Measurements from ENCODE around the gene CHKB.
"Not testable (repeated sequence)": the region's sequence is repeated elsewhere in the genome, so short reads cannot be mapped to it uniquely, and the experiment has no call there.

Gene CHKB

GRCh38 chr22:50546326-50547262 lies 36.1 kb downstream of the CHKB start:
- DNase-seq, result no peak

- no peak for DNase-seq
These were observed 36.9 kb downstream of the CHKB start, which contains the start of gene KLHDC7B for GRCh38 chr22:50545522-50546325. Gene KLHDC7B (plus strand): TSS chr22:50545899. CDS start chr22:50546244, 345 bp downstream.

DNA sequence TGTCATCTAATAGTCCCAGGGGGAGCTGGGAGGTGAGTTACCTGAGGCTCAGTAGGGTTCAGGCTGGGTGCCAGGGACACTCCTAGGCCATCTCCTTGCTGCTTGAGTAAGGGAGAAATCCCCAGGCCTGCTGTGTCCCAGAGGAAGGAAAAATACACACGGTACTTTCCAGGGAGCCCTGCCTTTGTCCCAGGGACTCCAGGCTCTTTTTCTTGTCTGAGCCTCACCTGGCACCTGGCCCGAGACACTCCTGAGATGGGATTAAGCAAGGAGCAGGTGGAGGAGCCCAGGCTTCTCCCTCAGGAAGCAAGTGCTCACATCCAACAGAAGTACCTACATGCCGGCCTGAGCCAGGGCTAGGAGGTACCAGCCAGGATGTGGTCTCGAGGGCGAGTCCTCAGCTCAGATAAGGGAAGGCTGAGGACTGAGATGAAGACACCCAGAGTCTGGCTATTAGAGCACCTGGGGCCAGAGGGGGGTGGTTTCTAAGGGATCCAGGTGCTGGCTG lies 37.8 kb downstream of the CHKB start:
- DNase-seq, result no peak

DNA sequence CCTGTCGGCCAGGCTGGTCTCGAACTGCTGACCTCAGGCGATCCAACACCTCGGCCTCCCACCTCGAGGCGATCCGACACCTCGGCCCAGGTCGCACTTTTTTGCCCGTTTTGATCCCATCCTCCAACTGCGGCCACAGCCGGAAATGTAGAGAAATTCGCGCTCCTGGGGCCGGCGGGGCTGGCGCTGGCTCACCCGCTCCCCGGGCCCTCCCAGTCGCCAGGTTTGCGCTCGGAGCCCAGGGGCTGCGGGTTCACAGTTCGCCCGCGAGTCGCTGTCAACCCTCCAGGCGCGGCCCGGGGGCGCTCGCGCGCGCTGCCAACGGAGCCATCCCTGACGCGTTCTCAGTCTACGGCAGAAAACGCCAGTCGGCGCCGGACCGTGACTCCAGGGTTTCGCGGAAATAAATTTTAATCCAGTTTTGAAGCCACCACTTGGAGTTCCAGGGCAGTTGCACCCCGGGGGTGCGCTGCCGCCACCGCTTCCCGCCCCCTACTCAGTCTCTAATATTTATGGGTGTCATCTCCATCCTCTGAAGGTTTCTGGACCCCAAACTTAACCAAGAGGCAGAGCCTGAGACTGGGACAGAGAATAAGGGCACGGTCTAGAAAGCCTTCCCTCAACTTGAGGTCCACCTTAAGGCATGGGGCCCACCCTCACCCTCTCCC lies 38.4 kb downstream of the CHKB start:
- peak; percentile 77 for DNase-seq

- no peak for DNase-seq
These were observed 40.2 kb downstream of the CHKB start for GRCh38 chr22:50542416-50542927.

GRCh38 chr22:50541667-50542026 lies 41.0 kb downstream of the CHKB start:
- DNase-seq, result not testable (repeated sequence)

DNA sequence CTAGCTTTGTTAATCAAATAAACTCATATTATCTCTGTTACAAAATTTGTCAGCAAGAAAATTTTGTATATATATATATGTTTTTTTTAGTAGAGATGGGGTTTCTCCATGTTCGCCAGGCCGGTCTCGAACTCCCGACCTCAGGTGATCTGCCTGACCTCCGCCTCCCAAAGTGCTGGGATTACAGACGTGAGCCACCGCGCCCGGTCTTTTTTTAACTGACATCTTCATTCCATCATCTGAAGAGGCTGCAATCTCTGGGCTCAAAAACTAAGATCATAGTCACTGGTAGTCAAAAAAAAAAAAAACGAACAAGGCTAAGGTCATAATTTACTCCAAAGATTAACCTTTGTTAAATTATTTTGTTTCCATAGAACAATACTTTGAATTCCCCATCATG lies 42.3 kb downstream of the CHKB start:
- no peak for DNase-seq

GRCh38 chr22:50537765-50538164 lies 44.9 kb downstream of the CHKB start:
- no peak for DNase-seq

DNA sequence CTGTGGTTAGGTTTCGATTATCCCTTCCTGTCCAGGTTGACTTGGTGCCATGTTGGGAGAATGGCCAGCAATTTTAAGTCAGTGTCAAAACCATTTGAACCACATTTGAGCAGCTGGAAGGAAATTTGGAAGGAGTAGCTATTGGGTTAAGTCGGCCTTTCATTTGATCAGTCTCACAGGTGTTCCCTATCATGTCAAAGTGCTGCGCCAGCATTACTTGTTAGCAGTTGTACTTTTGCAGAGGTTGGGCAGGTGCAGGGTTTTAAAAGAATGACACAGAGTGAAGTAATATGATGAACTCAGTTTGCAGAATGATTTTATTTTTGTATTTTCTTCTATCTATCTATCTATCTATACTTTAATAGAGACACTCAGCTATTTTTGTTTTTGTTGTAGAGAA lies 46.4 kb downstream of the CHKB start:
- no peak for DNase-seq

DNA sequence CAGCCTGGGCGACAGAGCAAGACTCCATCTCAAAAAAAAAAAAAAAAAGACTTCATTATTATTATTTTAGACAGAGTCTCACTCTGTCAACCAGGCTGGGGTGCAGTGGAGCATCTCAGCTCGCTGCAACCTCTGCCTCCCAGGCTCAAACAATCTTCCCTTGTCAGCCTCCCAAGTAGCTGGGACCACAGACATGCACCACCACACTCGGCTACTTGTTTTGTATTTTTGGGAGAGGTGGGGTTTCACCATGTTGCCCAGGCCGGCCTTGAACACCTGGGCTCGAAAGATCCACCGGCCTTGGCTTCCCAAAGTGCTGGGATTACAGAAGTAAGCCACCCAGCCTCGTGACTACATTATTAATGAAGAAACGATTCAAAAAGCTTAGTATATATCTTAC lies 47.5 kb downstream of the CHKB start:
- DNase-seq, result no peak

DNA sequence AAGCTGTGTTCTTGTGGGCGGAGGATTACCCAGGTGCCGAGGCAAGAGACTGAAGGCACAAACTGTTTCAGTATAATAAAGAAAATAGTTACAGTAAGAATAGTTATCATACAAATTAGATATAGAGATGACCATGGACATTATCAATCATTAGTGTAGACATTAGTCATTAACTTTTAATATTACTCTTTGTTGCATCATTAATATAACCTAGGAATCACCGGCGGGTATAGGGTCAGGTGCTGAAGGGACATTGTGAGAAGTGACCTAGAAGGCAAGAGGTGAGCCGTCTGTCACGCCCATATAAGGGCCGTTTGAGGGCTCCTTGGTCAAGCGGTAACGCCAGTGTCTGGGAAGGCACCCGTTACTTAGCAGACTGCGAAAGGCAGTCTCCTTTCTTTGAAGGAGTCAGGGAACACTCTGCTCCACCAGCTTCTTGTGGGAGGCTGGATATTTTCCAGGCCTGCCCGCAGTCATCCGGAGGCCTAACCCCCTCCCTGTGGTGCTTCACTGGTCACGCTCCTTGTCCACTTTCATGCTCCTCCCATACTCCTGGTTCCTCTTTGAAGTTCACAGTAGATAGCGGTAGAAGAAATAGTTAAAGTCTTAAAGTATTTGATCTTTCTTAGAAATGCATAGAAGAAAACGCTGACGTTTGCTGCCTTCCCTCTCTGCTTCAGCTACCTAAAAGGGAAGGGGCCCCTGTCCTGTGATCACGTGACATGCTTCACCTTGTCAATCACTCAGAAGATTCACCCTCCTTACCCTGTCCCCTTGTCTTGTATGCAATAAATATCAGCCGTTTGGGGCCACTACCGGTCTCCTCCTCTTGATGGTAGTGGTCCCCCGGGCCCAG lies 48.6 kb downstream of the CHKB start:
- peak; percentile 27 for DNase-seq

DNA sequence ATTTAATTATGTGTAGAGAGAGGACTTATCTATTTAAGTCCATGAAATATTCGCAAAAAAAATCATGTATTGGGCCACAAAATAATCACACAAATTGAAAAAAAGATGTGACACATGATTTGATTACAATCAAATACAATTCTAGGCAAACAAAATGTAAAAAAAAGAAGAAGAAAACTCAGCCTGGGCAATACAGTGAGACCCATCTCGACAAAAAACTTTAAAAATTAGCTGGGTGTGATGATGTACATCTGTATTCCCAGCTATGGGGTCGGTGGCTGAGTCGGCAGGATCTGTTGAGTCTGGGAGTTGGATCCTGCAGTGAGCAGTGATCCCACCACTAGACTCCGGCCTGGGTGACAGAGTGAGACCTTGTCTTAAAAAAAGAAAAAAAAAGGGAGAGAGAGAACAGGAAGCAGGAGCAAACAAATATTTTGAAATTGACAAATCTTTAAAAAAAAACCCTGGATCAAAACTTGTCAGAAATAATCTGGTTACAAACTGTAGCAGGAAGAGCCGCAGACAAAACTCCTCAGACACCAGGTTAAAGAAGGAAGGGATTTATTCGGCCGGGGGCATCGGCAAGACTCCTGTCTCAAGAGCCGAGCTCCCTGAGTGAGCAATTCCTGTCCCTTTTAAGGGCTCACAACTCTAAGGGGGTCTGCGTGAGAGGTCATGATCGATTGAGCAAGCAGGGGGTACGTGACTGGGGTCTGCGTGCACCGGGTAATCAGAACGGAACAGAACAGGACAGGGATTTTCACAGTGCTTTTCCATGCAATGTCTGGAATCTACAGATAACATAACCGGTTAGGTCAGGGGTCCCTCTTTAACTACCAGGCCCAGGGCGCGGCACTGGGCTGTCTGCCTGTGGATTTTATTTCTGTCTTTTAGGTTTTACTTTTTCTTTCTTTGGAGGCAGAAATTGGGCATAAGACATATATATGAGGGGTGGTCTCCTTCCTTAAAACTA lies 49.5 kb downstream of the CHKB start:
- no peak for DNase-seq

DNA sequence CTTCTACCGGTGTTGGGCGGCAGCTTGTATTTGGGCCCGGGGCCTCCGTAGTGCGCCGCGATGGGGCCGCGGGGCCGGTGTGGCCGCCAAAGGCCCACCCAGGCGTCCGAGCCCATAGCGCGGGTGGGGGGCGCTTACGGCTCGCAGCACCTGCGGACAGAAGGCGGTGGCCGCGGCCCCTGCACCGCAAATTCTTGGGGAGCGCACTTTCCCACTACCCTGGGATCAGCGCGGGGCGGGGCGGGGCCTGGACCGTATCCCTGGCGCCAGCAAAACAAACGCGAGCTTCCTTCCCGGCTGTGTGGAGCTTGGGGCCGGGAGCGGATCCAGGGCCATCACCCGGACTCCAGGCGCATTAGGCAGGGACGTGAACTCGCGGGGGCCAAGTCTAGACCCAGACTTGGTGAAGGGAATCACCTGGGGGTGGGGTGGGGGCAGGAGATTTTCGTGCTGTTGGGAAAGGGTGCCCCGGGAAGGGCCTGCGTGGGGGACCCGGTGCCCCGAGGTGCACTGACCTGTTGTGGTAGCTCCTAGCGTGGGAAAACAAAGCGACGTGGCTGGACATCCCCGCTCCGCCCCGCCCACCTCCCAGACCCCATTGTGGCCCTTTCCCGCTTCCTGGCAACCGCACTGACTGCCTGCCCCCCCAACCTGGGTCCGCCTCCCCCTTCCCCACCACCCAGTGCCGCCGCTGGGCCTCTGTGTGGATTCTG lies 50.5 kb downstream of the CHKB start:
- peak; percentile 84 for DNase-seq

DNA sequence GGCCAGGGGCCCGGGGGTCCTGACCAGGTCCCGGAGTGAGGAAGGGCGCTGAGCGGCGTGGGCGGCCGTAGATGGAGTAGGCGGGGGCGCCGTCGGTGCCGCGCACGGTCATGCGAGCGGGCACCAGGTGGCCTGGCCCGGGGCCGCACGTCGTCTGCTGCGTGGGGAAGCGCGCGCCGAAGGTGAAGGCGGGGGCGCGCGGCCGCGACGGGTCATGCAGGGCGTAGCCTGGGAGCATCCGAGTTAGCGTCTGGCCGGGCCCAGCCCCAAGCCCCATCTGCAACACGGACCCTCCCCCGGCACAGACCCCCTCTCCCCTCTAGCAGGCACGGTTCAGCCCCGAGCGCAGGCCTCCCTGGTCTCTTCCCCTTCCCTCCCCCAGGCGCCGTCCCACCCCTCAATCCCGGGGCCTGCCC lies 51.1 kb downstream of the CHKB start:
- DNase-seq, result peak; percentile 50

- peak; percentile 86 for DNase-seq
These were observed 51.6 kb downstream of the CHKB start for GRCh38 chr22:50530877-50531545.

GRCh38 chr22:50530580-50530876 lies 52.1 kb downstream of the CHKB start:
- no peak for DNase-seq

DNA sequence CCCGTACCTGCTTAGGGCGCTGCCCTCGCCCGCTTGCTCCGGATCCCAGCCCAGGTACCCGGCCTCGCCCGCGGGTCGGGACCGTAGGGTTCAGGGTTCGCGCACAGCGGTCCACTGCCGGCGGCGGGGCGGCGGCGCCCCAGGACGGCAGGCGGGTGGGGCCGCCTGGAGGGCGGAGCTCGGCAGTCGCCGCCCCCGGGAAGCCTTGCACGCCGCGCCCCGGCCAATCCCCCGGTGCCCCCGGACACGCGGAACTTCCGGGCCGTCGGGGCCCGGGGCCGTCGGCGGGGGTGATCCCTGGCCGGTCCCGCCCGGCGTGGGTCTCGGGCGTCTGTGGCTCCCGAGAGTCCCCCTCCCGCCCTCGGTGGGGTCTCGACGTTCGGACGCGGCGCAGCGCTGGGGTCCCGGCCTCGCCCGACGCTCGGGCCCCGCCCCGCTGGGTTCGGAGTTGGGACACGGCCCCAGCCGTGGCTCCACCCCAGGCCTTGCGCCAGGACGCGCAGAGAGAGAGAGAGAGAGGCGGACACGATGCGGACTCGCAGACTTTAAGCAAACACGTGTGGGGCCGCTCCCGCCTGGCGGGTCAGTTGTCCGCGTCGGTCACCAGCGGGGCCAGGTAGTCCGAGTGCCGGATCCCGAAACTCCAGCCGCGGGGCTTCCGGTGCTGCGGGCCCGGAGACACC lies 52.6 kb downstream of the CHKB start, which contains the start of gene TYMP:
Gene TYMP (minus strand): TSS at position 116 of the 683 bp plus-strand sequence. CDS start 303 bp downstream, outside the sequence.
- DNase-seq, result peak; percentile 83

DNA sequence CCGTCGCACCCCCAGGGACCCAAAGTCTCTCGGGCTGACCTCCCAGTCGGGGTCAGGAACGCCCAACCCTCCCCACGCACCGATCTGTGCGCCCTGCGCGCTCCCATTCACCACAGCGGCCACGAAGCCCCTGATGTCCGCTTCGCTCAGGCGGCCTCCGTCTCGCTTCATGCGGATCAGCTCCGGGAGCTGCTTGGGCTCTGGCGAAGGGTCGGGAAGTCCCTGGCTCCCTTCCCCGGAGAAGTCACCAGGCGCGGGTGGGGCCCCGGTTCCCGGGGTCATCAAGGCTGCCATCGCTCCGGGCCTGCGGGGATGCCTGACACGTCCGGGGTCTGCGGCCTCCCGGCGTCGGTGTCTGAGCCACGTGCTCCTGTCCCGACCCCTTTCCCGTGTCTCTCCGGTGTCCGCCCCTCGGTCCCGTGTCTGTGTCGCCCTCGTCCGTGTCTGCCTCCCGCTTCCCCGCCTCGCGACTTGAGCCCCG lies 53.2 kb downstream of the CHKB start:
- peak; percentile 47 for DNase-seq

All from femur (tissue), 1 donor.